DOHH2 (cell line): Measurements from ENCODE around the gene MED4.

Experiments
- CTCF ChIP-seq: fragments of 200-600 bp; sonication (generic); IDR thresholded peaks from one replicate; pipeline ENCODE4 v1.5.1; 2014; ENCODE audit warnings: antibody characterized with exemption, mild to moderate bottlenecking, low read depth, low read length; ENCODE audit not compliant: poor library complexity, severe bottlenecking
- EZH2phosphoT487 ChIP-seq: fragments of 200-600 bp; sonication (generic); IDR thresholded peaks from 2 replicates; pipeline ENCODE4 v1.6.1; 2017; ENCODE audit warnings: borderline replicate concordance, mild to moderate bottlenecking, antibody characterized with exemption, low read length, moderate library complexity, mixed read lengths

DNA sequence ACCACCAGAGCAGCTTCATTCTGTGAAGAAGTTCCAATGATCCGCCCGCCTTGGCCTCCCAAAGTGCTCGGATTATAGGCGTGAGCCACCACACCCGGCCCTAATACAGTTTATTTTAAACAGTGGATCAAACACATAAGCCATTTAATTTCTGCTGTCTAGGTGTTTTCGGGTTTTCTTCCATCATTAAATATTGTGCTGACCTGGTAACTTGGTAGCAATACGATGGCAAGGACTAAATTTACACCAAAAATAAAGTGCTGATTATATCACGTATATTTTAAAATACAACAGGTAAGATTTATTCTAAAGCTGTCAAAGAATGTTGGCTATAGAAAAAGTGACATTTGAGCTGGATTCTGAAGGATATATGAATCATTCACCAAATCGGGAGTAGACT lies 1.3 kb downstream of the MED4 start:
- TF ChIP-seq CTCF (no peak), EZH2phosphoT487 (no peak)
